Activated T-helper 2 cell treated with anti-CD3 and anti-CD28 coated beads, Interferon-gamma antibody, Interleukin-2, Interleukin-4, amounts not matched to agents 10 μg/mL and 5 μg/mL and 100 μg/mL, durations not matched to agents 14 hours and 24 hours and 36 hours (primary cell): ENCODE data around the gene TSPAN3. TPM values are rescaled to one million over a fixed set of nuclear protein-coding genes. Genes with fewer than 3 reads are reported as not detected.
A peak's percentile ranks its signal among the peaks of the same experiment; 100 is the strongest.

Experiments used
- DNase-seq: peaks from one replicate; pipeline ENCODE4 v3.0.0; 2021; ENCODE audit warnings: low spot score
- H3K27ac Mint-ChIP-seq: one replicate; pipeline ENCODE4 v1.8.0; 2021; ENCODE audit warnings: mixed read lengths
- H3K27me3 Mint-ChIP-seq: one replicate; pipeline ENCODE4 v1.8.0; 2021; ENCODE audit warnings: low read depth, mixed read lengths
- H3K36me3 Mint-ChIP-seq: one replicate; pipeline ENCODE4 v1.8.0; 2021; ENCODE audit warnings: low read depth, mixed read lengths
- H3K4me1 Mint-ChIP-seq: one replicate; pipeline ENCODE4 v1.8.0; 2021; ENCODE audit warnings: low read depth, mixed read lengths
- H3K4me3 Mint-ChIP-seq: one replicate; pipeline ENCODE4 v1.8.0; 2021; ENCODE audit warnings: low read depth, mild to moderate bottlenecking, moderate library complexity, mixed read lengths
- H3K9me3 Mint-ChIP-seq: one replicate; pipeline ENCODE4 v1.8.0; 2021; ENCODE audit warnings: mixed read lengths
- intact Hi-C: fragments of 100-400 bp; cut with micrococcal nuclease; formaldehyde crosslinking; loops from one replicate; pipeline ENCODE4 v1.15.1; 2023
- total RNA-seq: library from RNA; stranded (reverse); gene quantifications from 2 replicates; pipeline ENCODE4 v1.2.3, GENCODE V29; 2022

The TSPAN3 gene
- 37.8 and 40.1 TPM in 2 replicates for total RNA-seq

- intact Hi-C loops: no loop called here
- H3K27ac Mint-ChIP-seq: peak within 1 kb of the TSS; percentile 16
- H3K9me3 Mint-ChIP-seq: no peaks in the 10 kb centered on the region
- peaks cover 16% of the 10 kb centered on the region for H3K27me3 Mint-ChIP-seq
- peaks cover 22% of the 10 kb centered on the region for H3K4me1 Mint-ChIP-seq
- peaks cover 6% of the 10 kb centered on the region for H3K36me3 Mint-ChIP-seq
- peak within 1 kb of the TSS; percentile 85 for H3K4me3 Mint-ChIP-seq
- peak; percentile 87 for DNase-seq
These were observed at the start of gene TSPAN3 for GRCh38 chr15:77070495-77071304. TSPAN3 (minus strand) TSS chr15:77071109; CDS start chr15:77070954, 155 bp downstream.

DNA sequence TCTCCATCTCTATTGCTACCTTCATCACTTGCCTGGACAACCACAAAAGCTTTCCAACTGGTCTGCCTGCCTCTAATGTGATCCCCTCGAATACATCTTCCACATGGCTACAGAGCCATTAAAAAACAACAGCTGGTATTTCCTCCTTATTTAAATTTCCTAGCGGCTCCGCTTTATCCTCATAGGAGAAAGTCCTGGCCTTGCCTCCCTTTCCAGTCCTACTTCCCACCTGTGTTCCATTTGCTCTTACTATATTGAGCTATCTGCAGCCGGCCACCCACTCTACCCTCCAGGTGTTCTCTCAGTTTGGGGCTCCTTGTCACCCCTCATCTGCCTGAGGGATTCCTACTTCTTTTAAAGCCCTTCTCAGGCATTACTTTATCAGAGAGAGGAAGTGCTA is 49.7 kb upstream of the TSPAN3 start:
- Mint-ChIP-seq H3K36me3 (no peaks in the 10 kb centered on the region), H3K4me3 (no peak overlapping the region), H3K9me3 (no peaks in the 10 kb centered on the region), H3K4me1 (peaks cover 14% of the 10 kb centered on the region), H3K27ac (no peak overlapping the region), H3K27me3 (no peaks in the 10 kb centered on the region)
- intact Hi-C loops: no loop called here
- no peak for DNase-seq

DNA sequence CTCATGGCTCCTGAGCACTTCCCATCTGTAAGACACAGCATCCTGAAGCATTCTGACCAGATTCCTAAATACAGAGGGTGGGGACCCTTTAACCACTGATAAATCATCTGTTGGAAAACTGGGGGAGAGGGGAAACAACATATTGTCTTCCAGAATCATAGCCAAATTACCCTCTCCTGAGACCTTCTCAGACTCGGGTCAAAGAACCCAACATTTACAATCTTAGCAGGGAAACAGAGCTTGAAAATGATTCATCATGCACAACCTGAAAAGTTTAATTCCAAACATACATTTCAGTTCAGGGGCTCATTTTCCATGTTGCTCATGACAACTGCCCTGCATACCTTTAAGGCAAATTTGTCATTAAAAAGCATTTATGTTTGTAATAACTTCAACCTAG is 48.5 kb upstream of the TSPAN3 start:
- Mint-ChIP-seq H3K4me1 (peaks cover 14% of the 10 kb centered on the region), H3K27me3 (no peaks in the 10 kb centered on the region), H3K36me3 (no peaks in the 10 kb centered on the region), H3K4me3 (no peak overlapping the region), H3K27ac (no peak overlapping the region), H3K9me3 (no peaks in the 10 kb centered on the region)
- intact Hi-C loops: loop anchor here (2.0 to 10.0 kb wide), 3 partner anchors 65 to 423 kb away; no protein-coding TSS in a partner anchor
- no peak for DNase-seq

GRCh38 chr15:77118882-77119321 is 48.0 kb upstream of the TSPAN3 start:
- Mint-ChIP-seq H3K4me1 (peaks cover 14% of the 10 kb centered on the region), H3K27ac (no peak overlapping the region), H3K4me3 (no peak overlapping the region)

GRCh38 chr15:77115179-77115578 is 44.3 kb upstream of the TSPAN3 start:
- no peaks in the 10 kb centered on the region for H3K9me3 Mint-ChIP-seq
- no peak overlapping the region for H3K27ac Mint-ChIP-seq
- no peak for DNase-seq
- H3K4me3 Mint-ChIP-seq: no peak overlapping the region
- H3K36me3 Mint-ChIP-seq: no peaks in the 10 kb centered on the region
- H3K4me1 Mint-ChIP-seq: peaks cover 6% of the 10 kb centered on the region
- no peaks in the 10 kb centered on the region for H3K27me3 Mint-ChIP-seq
- intact Hi-C loops: loop anchor here (10.0 kb wide), 1 partner anchor 70 kb away; no protein-coding TSS in a partner anchor

More at GRCh38 chr15:77118882-77119321, 48.0 kb upstream of the TSPAN3 start:
- intact Hi-C loops: loop anchor here (2.0 to 10.0 kb wide), 3 partner anchors 66 to 424 kb away; no protein-coding TSS in a partner anchor
- Mint-ChIP-seq H3K36me3 (no peaks in the 10 kb centered on the region), H3K27me3 (no peaks in the 10 kb centered on the region), H3K9me3 (no peaks in the 10 kb centered on the region)
- no peak for DNase-seq

DNA sequence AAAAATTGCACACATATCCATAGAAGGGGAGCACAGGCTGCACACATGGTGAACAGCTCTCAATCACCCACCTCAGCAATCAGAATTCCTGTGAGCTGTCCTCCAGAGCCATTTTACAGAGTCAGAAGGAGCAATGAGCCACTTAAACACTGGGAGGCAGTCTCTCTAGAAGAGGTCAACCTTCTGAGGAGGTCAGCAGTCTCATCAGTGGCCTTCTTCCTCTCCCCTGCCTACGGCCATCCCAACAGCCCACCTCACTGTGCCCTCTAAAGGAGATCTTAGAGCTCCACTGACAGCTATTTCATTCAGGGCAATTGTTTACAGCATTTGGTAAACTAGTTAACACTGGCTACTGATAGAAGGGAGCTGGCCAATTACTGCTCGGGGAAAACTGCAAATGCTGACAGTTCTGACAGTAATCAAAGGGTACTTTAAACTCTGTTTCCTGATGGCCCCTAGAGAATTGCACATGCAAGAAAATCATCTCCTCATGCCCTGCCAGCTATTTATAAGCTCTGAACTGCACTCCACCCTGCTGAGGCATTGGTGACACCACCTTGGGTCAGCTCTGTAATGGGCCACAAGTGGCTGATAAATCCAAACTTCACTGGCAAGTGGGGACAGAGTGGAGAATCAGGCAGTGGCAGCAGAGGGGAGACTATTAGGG is 42.1 kb upstream of the TSPAN3 start:
- no peaks in the 10 kb centered on the region for H3K27me3 Mint-ChIP-seq
- DNase-seq: no peak
- H3K4me3 Mint-ChIP-seq: no peak overlapping the region
- H3K27ac Mint-ChIP-seq: no peak overlapping the region
- H3K4me1 Mint-ChIP-seq: peaks cover under 1% of the 10 kb centered on the region
- no peaks in the 10 kb centered on the region for H3K36me3 Mint-ChIP-seq
- H3K9me3 Mint-ChIP-seq: no peaks in the 10 kb centered on the region
- intact Hi-C loops: loop anchor here (10.0 kb wide), 1 partner anchor 72 kb away; no protein-coding TSS in a partner anchor

- no peak for DNase-seq
- H3K4me3 Mint-ChIP-seq: no peak overlapping the region
- no peaks in the 10 kb centered on the region for H3K4me1 Mint-ChIP-seq
- H3K27me3 Mint-ChIP-seq: no peaks in the 10 kb centered on the region
- intact Hi-C loops: loop anchor here (10.0 kb wide), 1 partner anchor 73 kb away; no protein-coding TSS in a partner anchor
- H3K9me3 Mint-ChIP-seq: no peaks in the 10 kb centered on the region
- no peaks in the 10 kb centered on the region for H3K36me3 Mint-ChIP-seq
- no peak overlapping the region for H3K27ac Mint-ChIP-seq
These were observed 40.9 kb upstream of the TSPAN3 start for GRCh38 chr15:77111789-77112188.

GRCh38 chr15:77107531-77108355 is 36.8 kb upstream of the TSPAN3 start:
- H3K4me1 Mint-ChIP-seq: peaks cover 4% of the 10 kb centered on the region
- intact Hi-C loops: no loop called here
- no peak overlapping the region for H3K27ac Mint-ChIP-seq
- no peak overlapping the region for H3K4me3 Mint-ChIP-seq
- no peaks in the 10 kb centered on the region for H3K9me3 Mint-ChIP-seq
- peak; percentile 25 for DNase-seq
- H3K36me3 Mint-ChIP-seq: no peaks in the 10 kb centered on the region
- no peaks in the 10 kb centered on the region for H3K27me3 Mint-ChIP-seq

DNA sequence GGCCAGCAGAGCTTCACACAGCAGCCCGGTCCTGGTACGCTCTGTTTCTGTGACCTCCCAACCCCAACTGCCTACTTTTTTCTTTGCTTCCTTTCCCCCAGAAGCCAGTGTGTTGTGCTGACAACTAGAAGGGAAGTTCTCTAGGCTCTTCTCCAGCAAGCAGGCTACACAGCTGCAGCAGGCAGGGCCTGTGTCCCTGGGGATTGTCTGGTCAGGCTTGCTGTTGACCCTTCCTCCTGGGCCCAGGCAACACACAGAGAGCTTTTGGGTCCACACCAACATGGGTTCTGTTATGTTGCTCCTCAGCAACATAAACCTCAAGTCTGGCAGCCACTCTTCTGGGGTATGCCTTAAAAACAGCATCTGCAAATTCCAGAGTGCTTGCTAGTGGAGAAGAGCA is 36.2 kb upstream of the TSPAN3 start:
- peaks cover 4% of the 10 kb centered on the region for H3K4me1 Mint-ChIP-seq
- intact Hi-C loops: no loop called here
- no peaks in the 10 kb centered on the region for H3K27me3 Mint-ChIP-seq
- DNase-seq: no peak
- H3K36me3 Mint-ChIP-seq: no peaks in the 10 kb centered on the region
- no peak overlapping the region for H3K4me3 Mint-ChIP-seq
- no peaks in the 10 kb centered on the region for H3K9me3 Mint-ChIP-seq
- H3K27ac Mint-ChIP-seq: no peak overlapping the region

GRCh38 chr15:77104155-77104554 is 33.2 kb upstream of the TSPAN3 start:
- DNase-seq: no peak
- no peaks in the 10 kb centered on the region for H3K27me3 Mint-ChIP-seq
- H3K27ac Mint-ChIP-seq: no peak overlapping the region
- no peaks in the 10 kb centered on the region for H3K9me3 Mint-ChIP-seq
- intact Hi-C loops: no loop called here
- H3K36me3 Mint-ChIP-seq: no peaks in the 10 kb centered on the region
- H3K4me1 Mint-ChIP-seq: peaks cover 4% of the 10 kb centered on the region
- H3K4me3 Mint-ChIP-seq: no peak overlapping the region

DNA sequence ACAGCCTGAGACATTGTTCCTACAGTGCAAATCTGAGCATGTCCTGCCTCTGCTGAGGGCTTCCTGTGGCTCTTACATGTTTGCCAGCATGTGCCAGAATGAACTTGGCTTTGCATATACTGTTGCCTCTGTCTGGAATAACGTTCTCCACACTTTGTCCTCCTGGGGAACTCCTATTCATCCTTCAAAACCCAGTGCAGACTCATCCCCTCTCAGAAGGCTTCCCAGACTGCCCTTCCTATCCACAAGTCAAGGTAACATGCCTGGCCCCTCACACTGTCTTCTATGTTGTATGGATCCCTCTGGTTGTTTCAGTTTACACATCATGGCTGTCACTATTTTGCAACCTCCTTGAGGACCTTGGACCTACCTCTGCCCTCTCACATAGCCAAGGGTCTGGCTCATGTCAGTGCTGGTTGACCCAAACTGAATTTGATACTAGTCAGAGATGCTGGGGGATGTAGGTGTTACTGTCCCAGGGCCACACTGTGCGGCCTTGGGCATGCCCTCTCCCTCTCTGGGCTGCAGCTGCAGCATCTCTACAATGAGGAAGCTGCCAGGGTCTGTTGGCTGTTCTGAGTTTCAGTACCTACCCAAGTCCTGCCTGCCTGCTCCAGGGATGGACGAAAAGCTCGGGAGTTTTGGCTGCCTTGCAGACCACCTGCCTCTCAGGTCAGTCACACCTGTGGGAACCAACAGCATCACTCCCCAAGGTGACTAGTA is 29.0 kb upstream of the TSPAN3 start:
- intact Hi-C loops: no loop called here
- DNase-seq: no peak
- H3K9me3 Mint-ChIP-seq: no peaks in the 10 kb centered on the region
- H3K4me3 Mint-ChIP-seq: no peak overlapping the region
- H3K27ac Mint-ChIP-seq: no peak overlapping the region
- no peaks in the 10 kb centered on the region for H3K36me3 Mint-ChIP-seq
- H3K27me3 Mint-ChIP-seq: no peaks in the 10 kb centered on the region
- H3K4me1 Mint-ChIP-seq: peaks cover 6% of the 10 kb centered on the region

DNA sequence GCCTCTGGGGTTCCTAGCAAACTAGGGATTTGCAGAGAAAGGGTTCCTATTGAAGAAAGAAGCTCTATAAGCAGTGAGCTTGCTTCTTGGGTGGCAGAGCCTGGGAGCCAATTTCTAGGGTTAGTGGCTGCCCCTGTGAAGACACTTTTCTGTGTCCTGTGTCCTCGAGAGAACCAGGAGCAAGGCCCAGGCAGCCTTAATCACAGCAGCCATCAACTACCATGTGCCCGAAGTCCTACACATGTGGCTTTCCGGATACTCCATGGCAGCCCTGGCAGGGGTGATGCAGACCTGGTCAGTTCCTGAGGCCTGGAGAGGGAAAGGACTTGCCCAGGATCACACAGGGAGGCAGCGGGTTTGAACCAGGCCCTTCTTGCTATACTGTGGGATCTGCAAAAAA is 27.7 kb upstream of the TSPAN3 start:
- no peaks in the 10 kb centered on the region for H3K9me3 Mint-ChIP-seq

More for the DNA sequence above, 27.7 kb upstream of the TSPAN3 start:
- Mint-ChIP-seq H3K27ac (no peak overlapping the region), H3K4me1 (peaks cover 1% of the 10 kb centered on the region), H3K4me3 (no peak overlapping the region), H3K27me3 (no peaks in the 10 kb centered on the region), H3K36me3 (no peaks in the 10 kb centered on the region)
- intact Hi-C loops: no loop called here
- DNase-seq: no peak
